Body of pancreas (tissue), 4 donors: Measurements from ENCODE around the gene SERPINB6. TPM values are rescaled to one million over a fixed set of nuclear protein-coding genes. Genes with fewer than 3 reads are reported as not detected.

Experiments
- ATAC-seq: fragments of 150-250 bp; one replicate; pipeline ENCODE4 v1.9.1; 2016
- DNase-seq, 4 donors: peaks; one replicate each; pipeline ENCODE4 v3.0.0-alpha.2; 2019
- H3K27ac ChIP-seq, 4 donors: fragments of 200-600 bp; sonication (generic); 1 replicate in 3 of 4; 2 replicates in 1 of 4; pipeline versions ENCODE4 v1.5.1 to v1.6.1; 2016 to 2019; ENCODE audit warnings: mild to moderate bottlenecking in 1 of 4, mixed read lengths in 1 of 4, moderate library complexity in 1 of 4
- H3K27me3 ChIP-seq, 2 donors: fragments of 200-600 bp; sonication (generic); one replicate each; pipeline ENCODE4 v1.6.0; 2016; ENCODE audit warnings: mild to moderate bottlenecking in 1 of 2
- H3K36me3 ChIP-seq, 2 donors: fragments of 200-600 bp; sonication (generic); replicated peaks in 1 of 2; 2 replicates each; pipeline ENCODE4 v1.5.1; 2016; ENCODE audit warnings: low read depth in 2 of 2; ENCODE audit not compliant: insufficient read depth in 1 of 2
- H3K4me1 ChIP-seq: fragments of 200-600 bp; sonication (generic); one replicate; pipeline ENCODE4 v1.6.0; 2016
- H3K4me3 ChIP-seq, 2 donors: fragments of 200-600 bp; sonication (generic); 1 replicate in 1 of 2; 2 replicates in 1 of 2; pipeline ENCODE4 v1.5.1; 2016 to 2019
- H3K9me3 ChIP-seq, 3 donors: fragments of 200-600 bp; sonication (generic); 1 replicate in 2 of 3; 2 replicates in 1 of 3; pipeline ENCODE4 v1.5.1; 2016
- CTCF ChIP-seq, 7 experiments: fragments of 450-650 bp in 4 of 7; fragments of 200-600 bp in 3 of 7; sonication (generic) in 3 of 7; IDR thresholded peaks; one replicate each; pipeline ENCODE4 v1.5.1; 2016 to 2019; ENCODE audit warnings: antibody characterized with exemption in 7 of 7
- POLR2A ChIP-seq, 3 donors: fragments of 450-650 bp; IDR thresholded peaks; one replicate each; pipeline ENCODE4 v1.6.1; 2016; ENCODE audit warnings: antibody characterized with exemption in 3 of 3, mild to moderate bottlenecking in 2 of 3
- WGBS, 2 donors: methylation state at CpG; one replicate each; pipeline ENCODE4 v1.1.5; 2017; 5-methylcytosine and 5-hydroxymethylcytosine counted together
- intact Hi-C: fragments of 100-400 bp; cut with DNase I; formaldehyde crosslinking; loops from one replicate; pipeline ENCODE4 v1.15.1; 2023
- total RNA-seq, 2 donors: library from RNA; depleted of rRNA; stranded (reverse); fragments of >200 nt; gene quantifications; one replicate each; pipeline ENCODE4 v1.1.0, GENCODE V29; 2016

The SERPINB6 gene
- total RNA-seq, 2 donors from 2014 or later: 113 to 147 TPM

DNA sequence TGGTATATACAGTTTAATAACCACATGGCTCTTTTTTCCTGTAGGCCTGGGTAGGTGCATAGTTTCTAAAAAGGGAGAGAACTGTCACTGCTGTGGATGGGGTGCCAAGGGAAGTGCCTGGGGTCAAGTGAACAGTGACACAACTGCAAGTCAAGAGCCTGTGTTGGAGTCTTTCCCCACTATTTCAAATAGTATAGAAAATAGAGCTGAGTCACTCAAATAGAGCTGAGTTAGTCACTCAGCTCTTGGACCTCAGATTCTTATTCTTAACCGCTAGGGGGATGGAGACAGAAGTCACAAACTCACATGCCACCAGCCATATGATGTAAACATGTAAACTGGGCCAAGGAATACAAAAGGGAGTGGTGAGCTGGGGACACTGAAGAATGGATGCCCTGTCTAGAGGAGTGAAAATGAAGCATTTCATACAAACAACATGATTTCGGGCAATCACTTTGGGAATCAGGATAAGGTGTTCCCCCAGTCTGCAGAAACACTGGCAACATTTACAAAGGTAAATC, 30.5 kb upstream of the SERPINB6 start:
- intact Hi-C loops: no loop called here
- peaks cover 0 to 3% of the 10 kb centered on the region in 2 donors for H3K36me3 ChIP-seq
- H3K27ac ChIP-seq: peak overlapping the region in 1 of 4 donors; percentile 8
- TF ChIP-seq POLR2A (IDR thresholded peaks at IDR 0.05) (no peak), CTCF (IDR thresholded peaks at IDR 0.05) (peak in 6 of 7 experiments; percentile 36 to 71 (median 66))
- no peak overlapping the region for H3K4me3 ChIP-seq
- WGBS, 2 donors: 38 to 43% methylated on average over 2 of the region's 2 CpGs
- peaks cover 32% of the 10 kb centered on the region for H3K4me1 ChIP-seq
- H3K9me3 ChIP-seq: no peaks in the 10 kb centered on the region
- ATAC-seq (peak; percentile 29), DNase-seq (peak in 3 of 4 donors; percentile 22 to 52 (median 37))
- no peaks in the 10 kb centered on the region for H3K27me3 ChIP-seq

DNA sequence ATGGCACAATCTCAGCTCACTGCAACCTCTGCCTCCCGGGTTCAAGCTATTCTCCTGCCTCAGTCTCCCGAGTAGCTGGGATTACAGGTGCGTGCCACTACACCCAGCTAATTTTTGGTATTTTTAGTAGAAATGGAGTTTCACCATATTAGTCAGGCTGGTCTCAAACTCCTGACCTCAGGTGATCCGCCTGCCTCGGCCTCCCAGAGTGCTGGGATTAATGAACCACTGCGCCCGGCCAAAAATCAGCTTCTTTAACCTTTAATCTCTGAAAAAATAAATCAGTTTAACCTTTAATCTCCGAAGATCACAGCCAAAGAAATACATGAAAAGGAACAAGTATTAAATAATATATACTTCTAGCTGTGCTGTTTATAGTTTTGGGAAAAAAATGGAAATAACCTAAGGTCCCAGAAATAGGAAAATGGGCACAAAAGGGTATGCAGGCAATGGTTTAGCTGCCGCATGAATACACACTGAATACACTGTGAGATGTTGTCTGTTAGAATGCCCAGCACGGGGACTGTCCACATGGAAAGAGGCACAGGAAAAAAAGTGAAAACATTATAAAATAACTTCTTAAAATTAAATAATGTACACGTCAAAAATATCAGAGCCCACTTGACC, 29.9 kb upstream of the SERPINB6 start:
- no peak overlapping the region for H3K27ac ChIP-seq
- intact Hi-C loops: no loop called here
- H3K9me3 ChIP-seq: no peaks in the 10 kb centered on the region
- H3K27me3 ChIP-seq: no peaks in the 10 kb centered on the region
- TF ChIP-seq CTCF (IDR thresholded peaks at IDR 0.05): no peak
- no peak for TF ChIP-seq POLR2A (IDR thresholded peaks at IDR 0.05)
- ATAC-seq: no peak
- peaks cover 32% of the 10 kb centered on the region for H3K4me1 ChIP-seq
- DNase-seq: no peak
- WGBS, 2 donors: 85 to 89% methylated on average over 11 of the region's 11 CpGs
- H3K4me3 ChIP-seq: no peak overlapping the region
- peaks cover 0 to 3% of the 10 kb centered on the region in 2 donors for H3K36me3 ChIP-seq

DNA sequence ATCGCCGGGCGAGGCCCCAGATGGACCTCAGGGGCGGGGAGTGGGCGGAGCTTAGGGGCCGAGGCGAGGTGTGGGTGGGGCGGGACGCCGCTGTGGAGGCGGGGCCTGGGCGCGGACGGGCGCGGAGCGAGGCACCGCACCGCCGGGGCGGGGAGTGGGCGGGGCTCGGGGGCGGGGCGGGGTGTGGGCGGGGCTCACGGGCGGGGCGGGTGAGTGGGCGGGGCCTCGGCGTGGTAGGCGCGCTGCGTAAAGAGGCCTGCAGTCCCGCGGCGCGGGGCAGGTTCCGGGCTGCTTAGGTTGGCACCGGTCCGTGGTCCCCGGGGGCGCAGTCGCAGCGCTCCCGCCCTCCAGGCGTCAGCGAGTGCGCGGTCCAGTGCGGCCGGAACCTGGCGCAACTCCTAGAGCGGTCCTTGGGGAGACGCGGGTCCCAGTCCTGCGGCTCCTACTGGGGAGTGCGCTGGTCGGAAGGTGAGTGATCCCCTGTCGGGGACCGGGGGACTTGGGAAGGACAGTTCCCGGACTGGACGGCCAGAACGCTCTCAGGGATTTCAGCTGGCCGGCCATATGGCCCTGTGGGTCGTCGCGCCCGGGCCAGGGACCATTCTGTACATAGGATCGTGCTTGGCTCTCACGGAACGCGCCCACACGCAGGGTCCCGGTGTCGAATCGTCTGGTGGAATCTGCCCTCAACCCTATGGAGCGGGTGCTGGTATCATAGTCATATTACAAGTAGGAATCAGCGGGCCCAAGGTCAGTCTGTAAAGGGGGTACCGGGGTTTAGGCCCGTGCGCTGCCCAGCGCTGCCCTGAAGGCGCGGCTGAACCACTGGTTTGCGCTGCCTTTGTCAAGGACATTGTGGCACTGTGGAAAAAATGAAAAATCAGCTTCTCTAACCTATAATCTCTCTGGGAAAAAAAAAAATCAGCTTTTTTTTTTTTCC, 28.5 kb upstream of the SERPINB6 start, which contains the start of gene NQO2:
Gene NQO2 (plus strand): TSS at position 277 of the 940 bp plus-strand sequence. CDS start 6,659 bp downstream, outside the sequence.
- peaks cover 0 to 3% of the 10 kb centered on the region in 2 donors for H3K36me3 ChIP-seq
- ATAC-seq (peak; percentile 89), DNase-seq (peak; percentile 93 to 97 (median 96))
- peak within 1 kb of the TSS; percentile 60 to 79 for H3K4me3 ChIP-seq
- H3K4me1 ChIP-seq: peaks cover 32% of the 10 kb centered on the region
- peak within 1 kb of the TSS; percentile 80 to 92 (median 86) for H3K27ac ChIP-seq
- TF ChIP-seq CTCF (IDR thresholded peaks at IDR 0.05): peak in 2 of 7 experiments; percentile 16 to 17
- peak; percentile 77 to 93 (median 92) for TF ChIP-seq POLR2A (IDR thresholded peaks at IDR 0.05)
- 0 to 1% methylated on average over 7 to 68 of the region's 87 CpGs for WGBS, 2 donors
- intact Hi-C loops: no loop called here
- H3K27me3 ChIP-seq: no peaks in the 10 kb centered on the region
- no peaks in the 10 kb centered on the region for H3K9me3 ChIP-seq

- Histone ChIP-seq H3K27me3 (no peaks in the 10 kb centered on the region), H3K4me3 (no peak overlapping the region), H3K27ac (peak overlapping the region; percentile 80 to 92 (median 86)), H3K36me3 (no peaks in the 10 kb centered on the region), H3K4me1 (peaks cover 32% of the 10 kb centered on the region), H3K9me3 (no peaks in the 10 kb centered on the region)
- intact Hi-C loops: no loop called here
- TF ChIP-seq POLR2A (IDR thresholded peaks at IDR 0.05): no peak
- TF ChIP-seq CTCF (IDR thresholded peaks at IDR 0.05): no peak
- DNase-seq (peak in 1 of 4 donors; percentile 79), ATAC-seq (peak; percentile 48)
- WGBS, 2 donors: 1 to 2% methylated on average over 21 to 30 of the region's 30 CpGs
Measured at GRCh38 chr6:2998998-2999617, 27.7 kb upstream of the SERPINB6 start.
